GM19240 (cell line): ENCODE data around the gene BAG3.
"Not testable (repeated sequence)": the region's sequence is repeated elsewhere in the genome, so short reads cannot be mapped to it uniquely, and the experiment has no call there.

ENCODE experiments used
- DNase-seq: peaks from one replicate; pipeline ENCODE4 v3.0.0; 2011; ENCODE audit warnings: low spot score; ENCODE audit not compliant: insufficient read length

Gene BAG3

GRCh38 chr10:119689016-119689580 is 37.9 kb downstream of the BAG3 start:
- no peak for DNase-seq

GRCh38 chr10:119691726-119692125 is 40.5 kb downstream of the BAG3 start:
- DNase-seq: no peak

- no peak for DNase-seq
Observed at GRCh38 chr10:119693262-119693957, 42.2 kb downstream of the BAG3 start.

- no peak for DNase-seq
Observed at GRCh38 chr10:119694608-119695007, 43.4 kb downstream of the BAG3 start.

- DNase-seq: no peak
Observed at GRCh38 chr10:119700321-119700954, 49.3 kb downstream of the BAG3 start.

GRCh38 chr10:119701861-119702260 is 50.7 kb downstream of the BAG3 start:
- no peak for DNase-seq

DNA sequence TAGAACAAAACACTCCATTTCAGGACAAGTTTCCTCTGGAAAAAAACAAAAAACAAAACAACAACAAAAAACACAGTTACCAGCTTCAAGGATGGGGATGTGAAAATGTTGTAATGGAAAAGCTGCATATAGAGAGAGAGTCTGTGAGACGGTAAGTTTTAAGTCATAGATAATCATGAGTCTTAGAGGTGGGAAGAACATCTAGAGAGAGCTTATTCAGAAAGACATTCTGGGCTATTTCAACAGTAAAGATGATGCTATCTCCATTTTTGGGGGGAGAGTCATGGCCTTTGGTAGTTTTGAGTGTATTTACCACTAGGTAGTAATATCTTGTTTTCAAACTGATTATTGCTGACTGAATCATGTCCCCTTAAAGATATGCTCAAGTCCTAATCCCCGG is 51.4 kb downstream of the BAG3 start:
- no peak for DNase-seq

DNA sequence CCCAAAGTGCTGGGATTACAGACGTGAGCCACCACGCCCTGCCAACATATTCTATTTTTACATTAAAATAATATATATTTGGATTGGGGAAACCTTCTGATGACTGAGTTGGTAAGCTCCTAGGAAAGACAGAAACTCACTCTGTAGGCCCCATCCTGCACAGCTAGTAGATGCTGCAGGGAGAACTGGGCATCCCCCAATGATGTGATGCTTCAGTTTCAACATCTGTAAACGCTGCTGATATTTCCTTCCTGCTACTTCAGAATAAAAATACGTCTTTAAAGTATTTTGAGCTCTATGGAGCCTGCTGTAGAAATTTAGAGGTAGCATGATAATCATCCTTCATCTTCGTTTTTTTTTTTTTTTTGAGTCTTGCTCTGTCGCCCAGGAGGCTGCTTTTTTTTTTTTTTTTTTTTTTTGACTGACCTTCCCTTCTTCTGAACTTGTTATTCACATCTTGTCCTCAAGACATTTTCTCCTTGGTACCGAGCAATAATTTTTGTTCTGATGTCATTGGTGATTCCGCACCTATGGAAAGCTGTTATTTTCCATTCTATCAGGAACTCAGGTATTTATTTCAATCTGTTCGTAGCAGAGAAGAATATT is 52.8 kb downstream of the BAG3 start:
- DNase-seq: no peak

- DNase-seq: no peak
Observed at GRCh38 chr10:119705434-119705831, 54.3 kb downstream of the BAG3 start.

GRCh38 chr10:119706521-119707278 is 55.5 kb downstream of the BAG3 start:
- no peak for DNase-seq

DNA sequence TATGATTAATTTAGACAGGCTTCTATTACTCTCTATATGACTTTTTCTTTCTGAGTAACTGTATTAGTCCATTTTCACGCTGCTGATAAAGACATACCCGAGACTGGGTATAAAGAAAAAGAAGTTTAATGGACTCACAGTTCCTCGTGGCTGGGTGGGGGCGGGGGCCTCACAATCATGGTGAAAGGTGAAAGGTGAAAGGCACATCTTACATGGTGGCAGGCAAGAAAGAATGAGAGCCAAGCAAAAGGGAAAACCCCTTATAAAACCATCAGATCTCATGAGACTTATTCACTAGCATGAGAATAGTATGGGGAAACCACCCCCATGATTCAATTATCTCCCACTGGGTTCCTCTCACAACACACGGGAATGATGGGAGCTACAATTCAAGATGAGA is 56.2 kb downstream of the BAG3 start:
- not testable (repeated sequence) for DNase-seq

DNA sequence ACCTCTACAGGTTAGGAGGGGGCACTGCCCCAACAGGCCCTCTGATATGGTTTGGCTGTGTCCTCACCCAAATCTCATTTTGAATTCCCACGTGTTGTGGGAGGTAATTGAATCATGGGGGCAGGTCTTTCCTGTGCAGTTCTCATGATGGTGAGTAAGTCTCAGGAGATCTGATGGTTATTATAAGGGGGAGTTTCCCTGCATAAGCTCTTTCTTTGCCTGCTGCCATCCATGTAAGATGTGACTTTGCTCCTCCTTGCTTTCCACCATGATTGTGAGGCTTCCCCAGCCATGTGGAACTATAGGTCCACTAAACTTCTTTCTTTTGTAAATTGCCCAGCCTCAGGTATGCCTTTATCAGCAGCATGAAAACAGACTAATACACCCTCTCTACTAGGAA is 59.8 kb downstream of the BAG3 start:
- DNase-seq: not testable (repeated sequence)

GRCh38 chr10:119713744-119714483 is 62.7 kb downstream of the BAG3 start:
- no peak for DNase-seq

DNA sequence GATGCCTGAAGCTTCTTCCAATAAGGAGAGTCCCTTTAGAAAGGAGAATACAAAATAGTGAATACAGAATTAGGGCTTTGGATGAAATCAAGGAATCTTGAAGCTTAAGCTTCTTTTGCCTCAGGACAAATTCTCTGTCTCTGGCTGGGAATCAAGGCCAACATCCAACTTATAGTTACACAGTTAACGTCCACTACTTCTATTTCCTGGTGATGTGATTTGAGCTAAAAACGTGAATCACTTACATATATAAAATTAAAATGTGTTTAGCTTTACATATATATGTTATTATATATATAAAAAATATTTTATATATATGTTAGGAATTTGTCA is 63.3 kb downstream of the BAG3 start:
- DNase-seq: no peak

DNA sequence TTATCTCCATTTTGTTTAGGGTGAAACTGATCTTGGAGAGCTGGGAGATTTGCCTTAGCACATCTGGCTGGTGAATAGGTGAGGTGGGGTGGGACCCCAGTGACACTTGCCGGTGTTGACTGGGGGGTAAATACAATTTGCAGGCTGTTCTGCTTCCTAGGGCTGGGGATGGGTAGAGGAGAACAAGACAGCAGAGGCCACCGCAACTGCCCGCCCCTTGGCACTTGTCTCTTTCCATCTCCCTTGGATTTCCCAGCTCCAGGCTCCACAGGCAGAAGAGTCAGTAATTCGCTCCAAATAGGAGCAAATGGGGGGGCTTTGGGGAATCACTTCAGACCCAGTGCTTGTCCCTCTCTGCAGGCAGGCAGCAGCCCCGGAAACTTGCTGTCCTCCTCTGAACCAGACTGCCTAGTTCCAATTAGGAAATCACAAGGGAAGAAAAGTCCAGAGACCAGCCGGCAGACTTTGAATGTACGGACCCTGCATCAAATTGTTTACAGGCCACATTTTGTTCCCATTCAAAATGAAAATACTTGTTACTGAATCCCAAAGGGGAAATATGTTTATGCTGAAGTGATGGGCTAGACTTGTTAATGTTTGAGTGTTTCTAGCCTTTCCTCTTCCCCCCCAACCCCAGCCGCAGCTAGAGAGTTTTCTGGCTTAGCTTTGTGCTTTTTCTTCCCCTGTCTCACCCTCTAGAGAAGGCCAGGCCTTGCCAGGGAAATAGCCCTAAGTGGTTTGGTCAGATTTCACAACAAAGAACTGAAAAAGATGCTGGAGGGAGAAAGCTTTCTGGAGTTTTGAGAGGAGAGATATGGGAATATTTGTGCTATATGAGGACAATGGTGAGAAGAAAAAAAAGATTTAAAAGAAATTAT is 64.7 kb downstream of the BAG3 start:
- DNase-seq: no peak

DNA sequence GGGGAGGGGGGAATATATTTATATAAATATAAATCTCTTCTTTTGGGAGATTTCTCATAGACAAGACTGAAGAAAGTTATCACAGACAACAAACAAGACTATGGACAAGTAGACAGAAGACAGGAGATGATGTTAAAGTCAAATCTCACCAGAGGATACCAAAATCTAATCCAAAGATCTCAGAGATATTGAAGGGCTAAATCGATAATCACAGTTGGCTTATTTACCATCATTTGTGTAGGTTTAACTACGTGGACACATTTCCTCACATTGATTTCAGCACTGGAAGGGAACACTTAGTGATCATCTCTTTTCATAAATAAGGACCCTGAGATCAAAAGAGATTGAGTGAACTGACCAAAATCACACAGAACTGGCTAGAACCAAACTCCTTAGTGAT is 72.0 kb downstream of the BAG3 start:
- DNase-seq: no peak

GRCh38 chr10:119723624-119724023 is 72.4 kb downstream of the BAG3 start:
- DNase-seq: no peak

- DNase-seq: peak; percentile 32
Observed at GRCh38 chr10:119724593-119725516, 73.7 kb downstream of the BAG3 start.

- DNase-seq: no peak
Observed at GRCh38 chr10:119725517-119725827, 74.3 kb downstream of the BAG3 start.
